ENCODE data around the gene MAB21L2. TPM values are rescaled to one million over a fixed set of nuclear protein-coding genes. Genes with fewer than 3 reads are reported as not detected.

Gene MAB21L2
- total RNA-seq, 2 donors from 2014 or later, result 0.10 TPM; not detected in 1

DNA sequence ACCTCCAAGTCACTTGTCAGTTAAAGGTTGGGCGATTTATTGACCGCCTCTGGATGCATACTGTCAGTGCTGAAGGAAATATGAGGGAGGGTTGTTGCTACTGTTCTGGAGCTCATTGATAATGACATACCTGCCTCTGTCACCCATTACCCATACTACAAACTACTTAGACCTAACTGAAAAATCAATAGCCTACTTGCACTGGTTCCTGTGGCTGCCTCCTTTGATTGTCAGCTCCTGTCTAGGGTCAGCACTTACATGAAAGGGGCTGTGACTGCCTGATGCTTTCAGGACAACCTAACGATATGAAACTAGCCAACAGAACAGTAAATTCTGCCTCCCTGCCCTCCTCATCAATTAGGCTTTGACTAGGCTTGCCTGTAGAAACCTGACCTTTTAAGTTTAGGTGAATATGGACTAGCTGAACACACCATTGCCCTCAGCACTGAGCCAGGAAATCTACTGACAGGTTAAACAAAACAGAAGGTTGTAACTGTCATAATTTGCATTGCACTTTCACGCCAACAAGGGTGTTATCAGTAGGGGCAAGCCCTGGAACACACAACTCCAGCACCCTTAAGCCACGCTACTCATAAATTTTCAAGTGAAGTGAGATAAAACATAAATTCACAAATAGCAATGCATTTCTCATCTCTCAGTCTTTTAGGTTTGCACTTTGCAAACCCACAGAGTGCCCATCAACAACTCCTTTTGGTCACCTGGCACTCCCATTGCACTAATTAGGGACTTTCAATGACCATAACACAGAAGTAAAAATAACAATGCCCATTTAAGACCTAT lies 9.0 kb upstream of the MAB21L2 start:
- intact Hi-C loops (cut with DNase I), result no loop called here
- DNase-seq (ENCODE audit: low spot score), result no peak

DNA sequence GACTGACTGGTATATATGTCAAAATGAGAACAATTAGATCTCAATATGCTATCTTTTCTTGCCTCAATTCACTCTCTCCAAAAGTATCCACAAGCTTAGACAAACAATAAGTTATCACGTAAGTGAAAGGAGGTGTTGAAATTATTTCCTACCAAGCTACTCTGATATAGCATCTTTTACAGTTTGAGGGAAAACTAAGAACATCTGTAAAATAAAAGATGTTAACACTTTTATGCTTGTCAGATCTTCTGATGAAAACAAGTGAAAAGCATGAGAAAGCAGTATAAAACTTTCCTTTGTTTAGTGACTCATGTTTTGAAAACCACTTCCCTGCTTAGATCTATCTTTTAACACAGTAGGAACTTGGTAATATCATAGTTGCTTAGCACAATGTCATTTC lies 8.4 kb upstream of the MAB21L2 start:
- no peak for DNase-seq (ENCODE audit: low spot score)
- intact Hi-C loops (cut with DNase I), result no loop called here

GRCh38 chr4:150574678-150575077 lies 7.3 kb upstream of the MAB21L2 start:
- intact Hi-C loops (cut with DNase I), result no loop called here
- DNase-seq (ENCODE audit: low spot score), result no peak

- DNase-seq (ENCODE audit: low spot score), result no peak
- intact Hi-C loops (cut with DNase I), result no loop called here
Measured at GRCh38 chr4:150577796-150578195, 4.2 kb upstream of the MAB21L2 start.

DNA sequence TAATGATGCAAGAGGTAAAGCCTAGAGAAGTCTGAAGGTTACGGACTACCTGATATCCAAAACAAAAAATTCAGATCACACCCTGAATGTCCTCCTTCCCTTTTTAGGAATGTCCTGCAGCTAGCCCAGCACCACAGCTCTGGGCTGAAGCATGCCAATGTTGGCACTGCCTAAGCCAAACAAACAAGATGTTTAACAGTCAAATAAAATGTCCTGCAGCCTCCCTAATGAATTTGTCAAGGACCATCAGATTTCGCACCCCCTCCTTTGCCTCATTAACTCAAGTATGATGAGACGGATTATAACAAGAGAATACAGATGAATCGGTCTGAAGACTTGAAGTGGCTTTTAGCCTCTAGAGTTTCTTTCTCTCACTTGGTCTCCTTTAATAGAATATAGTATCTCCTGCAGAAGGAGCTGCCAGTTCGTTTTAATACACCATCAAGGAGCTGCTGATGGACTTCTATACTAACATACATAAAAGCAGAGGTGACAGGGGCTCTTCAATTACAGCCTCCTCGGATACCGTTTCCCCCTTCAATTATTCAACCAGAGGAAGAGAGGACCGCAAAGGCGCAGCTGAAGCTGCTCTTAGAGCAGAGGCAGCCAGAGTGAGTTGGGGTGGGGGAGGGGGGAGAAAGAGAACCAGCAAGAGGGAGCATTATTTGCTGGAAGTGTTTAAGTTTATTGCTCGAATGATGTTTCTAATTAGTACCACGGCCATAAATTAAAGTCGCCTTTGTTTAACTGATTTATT lies 3.0 kb upstream of the MAB21L2 start:
- no peak for DNase-seq (ENCODE audit: low spot score)
- intact Hi-C loops (cut with DNase I), result no loop called here

DNA sequence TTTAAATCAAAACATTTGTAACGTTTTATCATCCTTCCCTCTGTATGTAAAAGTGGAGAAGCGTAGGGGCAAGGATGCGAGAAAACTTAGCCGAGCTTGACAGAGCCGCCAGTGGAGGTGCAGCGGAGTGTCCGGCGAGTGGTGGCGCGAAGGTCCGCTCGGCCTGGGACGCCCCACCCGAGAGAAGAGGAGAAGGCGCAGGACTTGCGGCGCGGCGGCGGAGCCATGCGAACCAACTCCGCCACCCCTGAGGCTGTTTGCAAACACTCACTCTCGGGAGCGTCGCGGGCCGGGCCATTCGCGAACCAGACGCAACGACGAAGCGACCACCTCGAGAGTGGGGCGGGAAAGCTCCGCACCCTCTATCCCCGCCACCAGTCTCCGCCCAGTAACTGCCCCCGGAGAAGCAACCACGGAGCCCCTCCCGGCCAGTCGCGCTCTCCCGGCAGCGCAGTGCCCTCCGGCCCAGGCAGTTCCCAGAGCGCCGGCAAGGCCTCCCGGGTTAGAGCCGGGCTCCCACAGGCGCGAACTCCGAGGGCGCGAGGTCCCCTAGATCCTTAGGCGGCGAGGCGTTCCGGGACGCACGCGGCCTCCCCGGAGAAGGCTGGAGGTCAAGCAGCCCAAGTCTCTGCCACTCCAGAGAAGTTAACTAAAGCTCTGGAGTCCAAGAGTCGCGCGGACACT lies 2.3 kb upstream of the MAB21L2 start:
- intact Hi-C loops (cut with DNase I), result no loop called here
- no peak for DNase-seq (ENCODE audit: low spot score)

- intact Hi-C loops (cut with DNase I), result no loop called here
- no peak for DNase-seq (ENCODE audit: low spot score)
Measured at GRCh38 chr4:150580306-150580705, 1.6 kb upstream of the MAB21L2 start.

- intact Hi-C loops (cut with DNase I), result no loop called here
- DNase-seq (ENCODE audit: low spot score), result no peak
Measured at GRCh38 chr4:150581056-150581605, 820 bp upstream of the MAB21L2 start.

- intact Hi-C loops (cut with DNase I), result no loop called here
- DNase-seq (ENCODE audit: low spot score), result no peak
Measured at GRCh38 chr4:150581641-150582051, 305 bp upstream of the MAB21L2 start.

DNA sequence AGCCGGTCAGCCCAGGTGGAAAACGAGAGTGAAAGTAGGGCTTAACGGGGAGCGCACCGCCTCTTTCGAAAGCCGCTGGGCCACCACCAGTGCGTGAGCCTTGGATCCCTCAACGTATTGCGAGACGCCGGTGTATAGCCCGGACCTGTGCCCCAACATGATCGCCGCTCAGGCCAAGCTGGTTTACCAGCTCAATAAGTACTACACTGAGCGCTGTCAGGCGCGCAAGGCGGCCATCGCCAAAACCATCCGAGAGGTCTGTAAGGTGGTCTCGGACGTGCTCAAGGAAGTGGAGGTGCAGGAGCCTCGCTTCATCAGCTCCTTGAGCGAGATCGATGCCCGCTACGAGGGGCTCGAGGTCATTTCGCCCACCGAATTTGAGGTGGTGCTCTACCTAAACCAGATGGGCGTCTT lies 929 bp downstream of the MAB21L2 start:
- intact Hi-C loops (cut with DNase I), result no loop called here
- DNase-seq (ENCODE audit: low spot score), result no peak

GRCh38 chr4:150583287-150584110 lies 1.5 kb downstream of the MAB21L2 start:
- peak; percentile 74 for DNase-seq (ENCODE audit: low spot score)
- intact Hi-C loops (cut with DNase I), result no loop called here

- intact Hi-C loops (cut with DNase I), result no loop called here
- no peak for DNase-seq (ENCODE audit: low spot score)
Measured at GRCh38 chr4:150584111-150584915, 2.4 kb downstream of the MAB21L2 start.

- intact Hi-C loops (cut with DNase I), result no loop called here
- no peak for DNase-seq (ENCODE audit: low spot score)
Measured at GRCh38 chr4:150585611-150586010, 3.7 kb downstream of the MAB21L2 start.

DNA sequence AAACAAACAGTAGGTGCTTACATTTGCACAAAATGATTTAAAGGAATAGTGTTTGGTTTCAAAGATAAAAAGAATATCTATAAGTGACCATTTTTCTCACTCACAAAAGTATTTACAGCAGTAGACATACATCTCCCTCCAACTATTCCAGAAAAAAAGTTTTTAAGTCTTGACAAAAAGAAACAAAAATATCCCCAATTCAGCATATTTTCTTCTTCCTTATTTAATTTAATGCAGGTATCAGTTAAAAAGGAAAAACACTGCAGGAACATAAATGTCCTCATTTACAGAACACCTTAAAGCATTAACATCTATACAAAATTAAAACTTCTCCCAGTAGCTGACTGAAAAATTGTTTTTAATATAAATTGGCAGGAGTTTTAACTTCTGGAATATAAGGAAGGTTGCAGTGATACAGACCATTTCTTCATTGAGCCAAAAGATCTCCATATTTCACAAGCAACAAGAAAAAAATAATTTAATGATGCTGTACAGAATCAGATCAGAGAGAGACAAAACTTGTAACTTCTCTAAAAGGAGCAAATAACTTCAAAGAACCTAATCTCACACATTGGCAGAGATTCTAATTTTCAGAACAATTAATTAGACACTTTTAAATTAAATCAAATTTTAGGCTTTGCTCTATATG lies 4.3 kb downstream of the MAB21L2 start:
- intact Hi-C loops (cut with DNase I), result no loop called here

GRCh38 chr4:150588316-150588715 lies 6.4 kb downstream of the MAB21L2 start:
- intact Hi-C loops (cut with DNase I), result no loop called here
- no peak for DNase-seq (ENCODE audit: low spot score)

More for the DNA sequence above, 4.3 kb downstream of the MAB21L2 start:
- no peak for DNase-seq (ENCODE audit: low spot score)

GRCh38 chr4:150589157-150589556 lies 7.2 kb downstream of the MAB21L2 start:
- intact Hi-C loops (cut with DNase I), result no loop called here
- DNase-seq (ENCODE audit: low spot score), result no peak

- DNase-seq (ENCODE audit: low spot score), result no peak
- intact Hi-C loops (cut with DNase I), result no loop called here
Measured at GRCh38 chr4:150590631-150591030, 8.7 kb downstream of the MAB21L2 start.

- intact Hi-C loops (cut with DNase I), result no loop called here
- no peak for DNase-seq (ENCODE audit: low spot score)
Measured at GRCh38 chr4:150591406-150591805, 9.5 kb downstream of the MAB21L2 start.
